Measurements from ENCODE around the gene PTOV1.
A peak's percentile ranks its signal among the peaks of the same experiment; 100 is the strongest.

Gene PTOV1

DNA sequence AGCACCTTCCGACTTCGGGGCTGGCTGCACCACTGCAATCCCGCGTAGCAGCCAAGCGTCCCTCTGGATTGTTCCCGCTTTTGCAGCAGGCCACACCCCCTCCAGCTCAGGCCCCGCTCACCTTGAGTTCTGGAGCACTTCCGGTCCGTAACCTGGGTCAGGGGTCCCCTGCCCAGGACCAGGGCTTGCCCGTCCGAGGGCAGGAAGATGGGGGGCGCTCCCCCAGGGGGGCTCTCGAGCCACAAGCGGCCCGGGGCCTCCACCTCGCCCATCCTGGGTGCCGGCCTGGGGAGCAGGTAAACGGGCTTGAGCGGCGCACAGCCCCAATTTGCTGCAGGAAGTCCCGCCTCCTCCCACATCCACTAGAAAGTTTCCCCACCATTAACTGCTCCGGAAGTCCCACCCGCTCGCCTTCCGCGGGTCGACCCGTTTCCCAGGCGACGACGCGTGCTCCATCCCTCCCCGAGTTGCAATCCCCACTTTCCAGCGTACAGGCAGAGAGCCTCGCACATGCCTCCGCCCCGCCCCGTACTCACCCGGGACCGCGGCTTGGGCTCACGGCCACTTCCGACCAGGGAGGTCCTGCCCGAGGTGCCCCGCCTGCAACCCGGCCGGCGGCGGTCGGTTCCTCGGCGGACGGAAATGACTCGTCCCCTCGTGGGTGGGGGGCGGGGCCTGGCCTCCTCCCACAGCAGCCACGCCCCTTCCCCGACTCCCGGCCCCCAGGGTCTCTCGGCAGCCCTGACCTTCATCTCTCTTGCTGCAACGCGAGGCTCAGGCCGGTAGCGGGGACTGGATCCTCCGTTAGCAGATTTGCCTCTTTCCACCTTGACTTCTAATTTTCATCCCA lies 16.2 kb downstream of the PTOV1 start, which contains the start of gene PNKP:
Gene PNKP (minus strand): TSS at position 644 of the 850 bp plus-strand sequence. CDS start 372 bp downstream, at position 272.
- peak within 1 kb of the TSS; percentile 87 for H3K4me3 ChIP-seq (ENCODE audit: low read depth, low read length, poor library complexity, severe bottlenecking)
- H3K9me2 ChIP-seq (ENCODE audit: low read depth, low read length), result no peaks in the 10 kb centered on the region
- H3K27me3 ChIP-seq (ENCODE audit: insufficient read depth, low read length), result no peaks in the 10 kb centered on the region
- peaks cover 8% of the 10 kb centered on the region; the same call in 1 of the 2 replicates for H3K79me2 ChIP-seq (ENCODE audit: insufficient read depth, low read length)
- H3K4me1 ChIP-seq (ENCODE audit: insufficient read depth, low read length, severe bottlenecking), result peaks cover 44% of the 10 kb centered on the region
- peaks cover 36% of the 10 kb centered on the region for H3K36me3 ChIP-seq (ENCODE audit: insufficient read depth, low read length)
- peak within 1 kb of the TSS; percentile 79 for H3K27ac ChIP-seq (ENCODE audit: low read depth, low read length, poor library complexity, severe bottlenecking)
- no peaks in the 10 kb centered on the region for H4K20me1 ChIP-seq (ENCODE audit: insufficient read depth, low read length)
- peak within 1 kb of the TSS; percentile 94 for H3K4me2 ChIP-seq (ENCODE audit: low read length)
- no peak within 1 kb of the TSS for H2AFZ ChIP-seq (ENCODE audit: low read length)
- H3K9ac ChIP-seq (ENCODE audit: low read length), result peak within 1 kb of the TSS; percentile 79
- no peaks in the 10 kb centered on the region for H3K9me3 ChIP-seq (ENCODE audit: low read length)
- TF ChIP-seq EZH2 (IDR thresholded peaks at IDR 0.05; ENCODE audit: borderline replicate concordance, low read length), result no peak
- TF ChIP-seq, protein P1, sequence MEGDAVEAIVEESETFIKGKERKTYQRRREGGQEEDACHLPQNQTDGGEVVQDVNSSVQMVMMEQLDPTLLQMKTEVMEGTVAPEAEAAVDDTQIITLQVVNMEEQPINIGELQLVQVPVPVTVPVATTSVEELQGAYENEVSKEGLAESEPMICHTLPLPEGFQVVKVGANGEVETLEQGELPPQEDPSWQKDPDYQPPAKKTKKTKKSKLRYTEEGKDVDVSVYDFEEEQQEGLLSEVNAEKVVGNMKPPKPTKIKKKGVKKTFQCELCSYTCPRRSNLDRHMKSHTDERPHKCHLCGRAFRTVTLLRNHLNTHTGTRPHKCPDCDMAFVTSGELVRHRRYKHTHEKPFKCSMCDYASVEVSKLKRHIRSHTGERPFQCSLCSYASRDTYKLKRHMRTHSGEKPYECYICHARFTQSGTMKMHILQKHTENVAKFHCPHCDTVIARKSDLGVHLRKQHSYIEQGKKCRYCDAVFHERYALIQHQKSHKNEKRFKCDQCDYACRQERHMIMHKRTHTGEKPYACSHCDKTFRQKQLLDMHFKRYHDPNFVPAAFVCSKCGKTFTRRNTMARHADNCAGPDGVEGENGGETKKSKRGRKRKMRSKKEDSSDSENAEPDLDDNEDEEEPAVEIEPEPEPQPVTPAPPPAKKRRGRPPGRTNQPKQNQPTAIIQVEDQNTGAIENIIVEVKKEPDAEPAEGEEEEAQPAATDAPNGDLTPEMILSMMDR (IDR thresholded peaks at IDR 0.05; ENCODE audit: low read length), result no peak
- no peaks in the 10 kb centered on the region for H3F3A ChIP-seq (ENCODE audit: insufficient read depth, low read length)

DNA sequence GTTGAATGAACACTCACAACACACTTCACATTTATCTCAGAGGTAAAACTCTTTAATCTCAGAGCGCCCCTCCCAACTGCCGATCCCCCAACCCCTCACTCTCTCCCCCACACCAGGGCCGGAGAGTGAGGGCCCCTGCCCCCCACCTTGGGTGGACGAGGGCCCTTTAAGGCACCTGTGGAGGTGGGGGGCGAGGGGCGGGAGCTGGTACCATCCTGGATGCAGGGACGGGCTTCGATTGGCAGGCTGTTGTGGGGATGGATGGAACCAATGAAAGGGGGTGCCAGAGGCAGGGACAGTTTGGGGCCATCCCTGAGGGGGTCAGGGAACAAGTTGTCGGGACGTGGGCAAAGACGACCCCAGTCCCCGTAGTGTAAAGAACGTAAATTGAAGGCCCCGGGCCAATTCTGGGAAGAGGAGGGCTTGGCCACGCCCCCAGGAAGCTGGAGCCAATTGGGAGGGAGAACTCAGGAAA lies 18.1 kb downstream of the PTOV1 start:
- Histone ChIP-seq H2AFZ (ENCODE audit: low read length) (no peak overlapping the region), H3K4me3 (ENCODE audit: low read depth, low read length, poor library complexity, severe bottlenecking) (peak overlapping the region; percentile 53), H3F3A (ENCODE audit: insufficient read depth, low read length) (no peaks in the 10 kb centered on the region), H3K4me2 (ENCODE audit: low read length) (peak overlapping the region; percentile 55), H3K9ac (ENCODE audit: low read length) (no peak overlapping the region; the same call in 1 of the 2 replicates), H3K27me3 (ENCODE audit: insufficient read depth, low read length) (no peaks in the 10 kb centered on the region), H3K27ac (ENCODE audit: low read depth, low read length, poor library complexity, severe bottlenecking) (peak overlapping the region; percentile 79), H3K36me3 (ENCODE audit: insufficient read depth, low read length) (peaks cover 22% of the 10 kb centered on the region), H4K20me1 (ENCODE audit: insufficient read depth, low read length) (no peaks in the 10 kb centered on the region), H3K4me1 (ENCODE audit: insufficient read depth, low read length, severe bottlenecking) (peaks cover 38% of the 10 kb centered on the region), H3K79me2 (ENCODE audit: insufficient read depth, low read length) (peaks cover 8% of the 10 kb centered on the region; the same call in 1 of the 2 replicates), H3K9me2 (ENCODE audit: low read depth, low read length) (no peaks in the 10 kb centered on the region), H3K9me3 (ENCODE audit: low read length) (no peaks in the 10 kb centered on the region)
- no peak for TF ChIP-seq EZH2 (IDR thresholded peaks at IDR 0.05; ENCODE audit: borderline replicate concordance, low read length)
- TF ChIP-seq, protein P1 (IDR thresholded peaks at IDR 0.05; ENCODE audit: low read length), result no peak

DNA sequence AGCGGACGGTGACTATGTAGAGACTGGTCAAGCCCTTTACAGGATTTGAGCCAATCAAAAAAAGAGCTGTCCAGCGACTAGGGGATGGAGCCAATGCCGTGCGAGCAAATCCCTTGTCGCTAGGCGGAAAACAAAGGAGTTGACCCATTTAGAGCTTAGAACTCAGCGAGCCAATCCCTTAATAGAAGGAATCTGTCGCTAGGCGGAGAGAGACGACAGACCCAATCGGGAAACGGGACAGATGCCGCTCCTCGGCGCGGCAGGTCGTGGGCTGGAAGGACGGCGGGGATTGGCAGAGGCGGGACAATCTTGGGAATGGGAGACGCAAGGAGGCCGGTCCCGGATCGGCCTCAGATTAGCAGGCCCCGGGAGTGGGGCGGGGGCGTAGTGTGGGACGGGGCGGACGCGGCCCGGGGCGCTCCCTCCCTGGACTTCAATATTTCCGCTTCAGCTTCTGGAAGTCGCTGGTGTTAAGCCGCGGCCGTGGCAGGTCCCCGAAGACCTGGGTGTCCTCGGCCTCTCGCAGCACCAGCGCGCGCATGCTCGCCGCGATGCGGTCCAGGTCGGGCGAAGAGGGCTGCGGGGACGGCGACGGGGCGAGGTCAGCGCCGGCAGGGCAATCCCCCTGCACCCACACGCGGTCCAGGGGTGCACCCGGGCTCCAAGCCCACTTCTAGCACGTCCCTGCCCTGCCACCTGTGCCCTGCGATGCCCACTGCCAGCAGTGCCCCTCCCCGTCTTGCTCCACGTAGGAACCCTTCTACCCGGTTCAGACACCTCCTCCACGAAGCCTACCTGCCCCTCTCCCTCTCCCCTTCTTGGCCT lies 18.7 kb downstream of the PTOV1 start:
- TF ChIP-seq EZH2 (IDR thresholded peaks at IDR 0.05; ENCODE audit: borderline replicate concordance, low read length), result no peak
- TF ChIP-seq, protein P1 (IDR thresholded peaks at IDR 0.05; ENCODE audit: low read length), result no peak
- Histone ChIP-seq H3K9me3 (ENCODE audit: low read length) (no peaks in the 10 kb centered on the region), H3K4me1 (ENCODE audit: insufficient read depth, low read length, severe bottlenecking) (peaks cover 40% of the 10 kb centered on the region), H3K27ac (ENCODE audit: low read depth, low read length, poor library complexity, severe bottlenecking) (peak overlapping the region; percentile 79), H4K20me1 (ENCODE audit: insufficient read depth, low read length) (no peaks in the 10 kb centered on the region), H3K36me3 (ENCODE audit: insufficient read depth, low read length) (peaks cover 20% of the 10 kb centered on the region), H3K4me2 (ENCODE audit: low read length) (peak overlapping the region; percentile 55), H3K79me2 (ENCODE audit: insufficient read depth, low read length) (peaks cover 8% of the 10 kb centered on the region; the same call in 1 of the 2 replicates), H3K9ac (ENCODE audit: low read length) (peak overlapping the region; percentile 51), H2AFZ (ENCODE audit: low read length) (no peak overlapping the region), H3K4me3 (ENCODE audit: low read depth, low read length, poor library complexity, severe bottlenecking) (peak overlapping the region; percentile 53), H3K27me3 (ENCODE audit: insufficient read depth, low read length) (no peaks in the 10 kb centered on the region), H3F3A (ENCODE audit: insufficient read depth, low read length) (no peaks in the 10 kb centered on the region), H3K9me2 (ENCODE audit: low read depth, low read length) (no peaks in the 10 kb centered on the region)

Data from OCI-LY1 (cell line).